ENCODE results near the gene CHID1.

- TF ChIP-seq CTCF (IDR thresholded peaks at IDR 0.05) (no peak), POLR2A (IDR thresholded peaks at IDR 0.05) (no peak), POLR2AphosphoS5 (IDR thresholded peaks at IDR 0.05) (no peak), EP300 (IDR thresholded peaks at IDR 0.05) (no peak)
Observed at GRCh38 chr11:937841-938261, 27.2 kb upstream of the CHID1 start.
